H1 (cell line): ENCODE data around the gene NTN1. TPM values are rescaled to one million over a fixed set of nuclear protein-coding genes. Genes with fewer than 3 reads are reported as not detected.

Experiments used
- CTCF ChIA-PET: fragments of 300-600 bp; sonication (Branson Sonifier 250); formaldehyde crosslinking; loops from one replicate; lab custom pipeline; 2021; ENCODE audit not compliant: partially characterized antibody; lab: Charles Lee
- POLR2A ChIA-PET: fragments of 300-600 bp; sonication (Branson Sonifier 250); formaldehyde crosslinking; loops from one replicate; lab custom pipeline; 2021; ENCODE audit warnings: inconsistent platforms; ENCODE audit not compliant: partially characterized antibody; lab: Charles Lee
- DNase-seq, 2 experiments: peaks; one replicate each; pipeline versions ENCODE4 v3.0.0 to v3.0.0-alpha.2; 2010 to 2022; ENCODE audit warnings: low spot score in 2 of 2, low read depth in 1 of 2, mixed read lengths in 1 of 2
- FAIRE-seq: peaks from 2 replicates; lab custom pipeline; 2011; peaks lifted over from hg19 to GRCh38; lab: Jason Lieb, UNC
- H2AFZ ChIP-seq: 2 replicates; pipeline ENCODE4 v1.8.1; 2012; ENCODE audit warnings: low read length, inconsistent platforms
- H2AK5ac ChIP-seq: 2 replicates; pipeline ENCODE4 v1.6.1; 2013; ENCODE audit warnings: low read depth, low read length
- H2BK120ac ChIP-seq: replicated peaks from 2 replicates; pipeline ENCODE3; 2013; ENCODE audit warnings: low read depth, low read length, inconsistent platforms
- H2BK12ac ChIP-seq: 2 replicates; pipeline ENCODE4 v1.6.1; 2013; ENCODE audit warnings: low read depth, low read length
- H2BK15ac ChIP-seq: 2 replicates; pipeline ENCODE4 v1.6.1; 2013; ENCODE audit warnings: low read length
- H2BK20ac ChIP-seq: 2 replicates; pipeline ENCODE4 v1.6.1; 2013; ENCODE audit warnings: low read length
- H2BK5ac ChIP-seq: 2 replicates; pipeline ENCODE4 v1.6.1; 2013; ENCODE audit warnings: low read depth, low read length
- H3K14ac ChIP-seq: 2 replicates; pipeline ENCODE4 v1.6.1; 2013; ENCODE audit warnings: inconsistent platforms; ENCODE audit not compliant: insufficient read length
- H3K18ac ChIP-seq: 2 replicates; pipeline ENCODE4 v1.6.1; 2013; ENCODE audit warnings: low read length; ENCODE audit errors: extremely low read depth
- H3K23ac ChIP-seq: 2 replicates; pipeline ENCODE4 v1.6.1; 2013; ENCODE audit warnings: inconsistent platforms; ENCODE audit not compliant: insufficient read length
- H3K23me2 ChIP-seq: 2 replicates; pipeline ENCODE4 v1.6.1; 2013; ENCODE audit warnings: low read depth, low read length
- H3K27ac ChIP-seq: 2 replicates; pipeline ENCODE4 v1.6.1; 2011; ENCODE audit warnings: low read depth, low read length, inconsistent platforms
- H3K27me3 ChIP-seq, 4 experiments: replicated peaks in 1 of 4; 1 replicate in 1 of 4; 2 replicates in 3 of 4; pipeline versions ENCODE4 v1.6.1 to v1.8.1; 2011 to 2013; ENCODE audit warnings: low read length in 3 of 4, mild to moderate bottlenecking in 3 of 4, inconsistent platforms in 2 of 4, mixed read lengths in 2 of 4, moderate library complexity in 1 of 4; ENCODE audit not compliant: control insufficient read depth in 3 of 4, insufficient read depth in 3 of 4; ENCODE audit errors: extremely low read depth in 1 of 4
- H3K36me3 ChIP-seq, 4 experiments: 2 replicates each; pipeline versions ENCODE4 v1.6.1 to v1.8.1; 2011 to 2013; ENCODE audit warnings: mild to moderate bottlenecking in 4 of 4, low read length in 3 of 4, moderate library complexity in 2 of 4, control low read depth in 1 of 4, inconsistent platforms in 1 of 4; ENCODE audit not compliant: insufficient read depth in 4 of 4, control insufficient read depth in 2 of 4
- H3K4ac ChIP-seq: replicated peaks from 2 replicates; pipeline ENCODE3; 2013; ENCODE audit warnings: low read length, low read depth, mixed read lengths, inconsistent platforms; ENCODE audit not compliant: insufficient read length
- H3K4me1 ChIP-seq, 4 experiments: replicated peaks in 1 of 4; 1 replicate in 1 of 4; 2 replicates in 3 of 4; pipeline versions ENCODE4 v1.6.1 to v1.8.1; 2011 to 2013; ENCODE audit warnings: low read length in 3 of 4, inconsistent platforms in 2 of 4, mixed read lengths in 1 of 4; ENCODE audit not compliant: insufficient read depth in 4 of 4, control insufficient read depth in 3 of 4
- H3K4me2 ChIP-seq, 2 experiments: 2 replicates each; pipeline versions ENCODE4 v1.6.1 to v1.8.1; 2011 to 2013; ENCODE audit warnings: low read depth in 2 of 2, low read length in 2 of 2, control low read depth in 1 of 2, inconsistent platforms in 1 of 2, mild to moderate bottlenecking in 1 of 2; ENCODE audit not compliant: insufficient read depth in 1 of 2
- H3K4me3 ChIP-seq, 4 experiments: fragments of 200-600, 300-600 bp in 1 of 4; sonication (generic), shearing (Covaris generic), sonication (Bioruptor Twin) in 1 of 4; 2 replicates each; pipeline versions ENCODE4 v1.5.1 to v1.8.1; 2011 to 2016; ENCODE audit warnings: low read length in 4 of 4, low read depth in 3 of 4, control low read depth in 2 of 4, inconsistent platforms in 2 of 4, mild to moderate bottlenecking in 2 of 4, mixed read lengths in 1 of 4, moderate library complexity in 1 of 4; ENCODE audit not compliant: insufficient read depth in 2 of 4; ENCODE audit errors: extremely low read depth in 1 of 4
- H3K56ac ChIP-seq: replicated peaks from 2 replicates; pipeline ENCODE3; 2013; ENCODE audit warnings: low read depth, mild to moderate bottlenecking, mixed read lengths, low read length, inconsistent platforms; ENCODE audit not compliant: insufficient read length
- H3K79me1 ChIP-seq: 2 replicates; pipeline ENCODE4 v1.6.1; 2013; ENCODE audit warnings: low read depth, low read length, control low read depth
- H3K79me2 ChIP-seq, 2 experiments: 2 replicates each; pipeline versions ENCODE4 v1.6.1 to v1.8.1; 2012 to 2013; ENCODE audit warnings: low read length in 2 of 2, mild to moderate bottlenecking in 2 of 2, inconsistent platforms in 1 of 2; ENCODE audit not compliant: insufficient read depth in 2 of 2, control insufficient read depth in 1 of 2
- H3K9ac ChIP-seq, 4 experiments: replicated peaks in 1 of 4; 1 replicate in 1 of 4; 2 replicates in 3 of 4; pipeline versions ENCODE4 v1.6.1 to v1.8.1; 2011 to 2013; ENCODE audit warnings: low read depth in 3 of 4, low read length in 3 of 4, control low read depth in 2 of 4, mild to moderate bottlenecking in 2 of 4, moderate library complexity in 2 of 4, inconsistent platforms in 1 of 4; ENCODE audit errors: extremely low read depth in 1 of 4
- H3K9me3 ChIP-seq, 2 experiments: 2 replicates each; pipeline versions ENCODE4 v1.6.1 to v1.8.1; 2012 to 2013; ENCODE audit warnings: mild to moderate bottlenecking in 2 of 2, moderate library complexity in 2 of 2, control low read depth in 1 of 2, inconsistent platforms in 1 of 2, low read depth in 1 of 2, low read length in 1 of 2, mixed read lengths in 1 of 2; ENCODE audit not compliant: insufficient read depth in 2 of 2
- H4K20me1 ChIP-seq, 2 experiments: replicated peaks in 1 of 2; 2 replicates each; pipeline versions ENCODE3 to v1.8.1; 2011 to 2013; ENCODE audit warnings: inconsistent platforms in 2 of 2, low read length in 2 of 2, mild to moderate bottlenecking in 1 of 2; ENCODE audit not compliant: insufficient read depth in 2 of 2, control insufficient read depth in 1 of 2
- H4K5ac ChIP-seq: 2 replicates; pipeline ENCODE4 v1.6.1; 2013; ENCODE audit warnings: low read length, low read depth, mixed read lengths, inconsistent platforms; ENCODE audit not compliant: insufficient read length
- H4K8ac ChIP-seq: 2 replicates; pipeline ENCODE4 v1.8.0; 2013; ENCODE audit warnings: mild to moderate bottlenecking, moderate library complexity, low read length, inconsistent platforms; ENCODE audit not compliant: insufficient read depth; ENCODE audit errors: extremely low read depth
- H4K91ac ChIP-seq: replicated peaks from 2 replicates; pipeline ENCODE3; 2013; ENCODE audit warnings: low read length, mixed read lengths, inconsistent platforms; ENCODE audit not compliant: insufficient read length
- POLR2A ChIP-seq, 2 experiments: IDR thresholded peaks; 1 replicate in 1 of 2; 2 replicates in 1 of 2; pipeline ENCODE4 v1.6.1; 2011; ENCODE audit warnings: low read depth in 2 of 2, low read length in 2 of 2, mild to moderate bottlenecking in 2 of 2; ENCODE audit errors: control extremely low read depth in 1 of 2
- SIX5 ChIP-seq: IDR thresholded peaks from 2 replicates; pipeline ENCODE4 v1.6.1; 2011; ENCODE audit warnings: mild to moderate bottlenecking, low read depth, low read length
- USF2 ChIP-seq: IDR thresholded peaks from 2 replicates; pipeline ENCODE4 v1.6.1; 2011; ENCODE audit warnings: low read length, improper control_type of control experiment
- WGBS, 2 experiments: shearing (Covaris generic) in 1 of 2; methylation state at CpG; one replicate each; pipeline versions ENCODE4 v1.1.6 to v1.1.7; 2013 to 2015; ENCODE audit warnings: low lambda C conversion rate in 2 of 2, mixed read lengths in 2 of 2, inconsistent platforms in 1 of 2, low coverage in 1 of 2, missing lambda C conversion rate in 1 of 2; ENCODE audit not compliant: insufficient replicate concordance in 2 of 2, insufficient coverage in 1 of 2, insufficient read length in 1 of 2; ENCODE audit errors: extremely low coverage in 1 of 2, missing lambda C conversion rate in 1 of 2; 5-methylcytosine and 5-hydroxymethylcytosine counted together
- polyA plus RNA-seq, 7 experiments: library from polyadenylated mRNA; depleted of rRNA in 3 of 7; stranded (reverse) in 5 of 7; unstranded in 2 of 7; fragments of >200 nt in 5 of 7; fragments of 200-250 nt in 2 of 7; gene quantifications; 1 replicate in 5 of 7; 2 replicates in 1 of 7; 4 replicates in 1 of 7; pipeline versions ENCODE4 v1.2.1 to v1.2.3, GENCODE V29; 2011 to 2013; ENCODE audit warnings: missing spikeins in 2 of 7, mixed read lengths in 2 of 7
- total RNA-seq: library from RNA; stranded (reverse); fragmentation: NEBNext Ultra II Directional; extraction: Animal tissue kit (Norgen Biotek cat#: 25700); gene quantifications from 2 replicates; pipeline ENCODE4 v1.2.1, GENCODE V29; 2021

Gene NTN1
- total and polyA plus RNA-seq, 2 of the 8 experiments (the other 6 are each of a cell fraction or from before 2014, with no cell fraction given) = 2.0 to 2.3 TPM

GRCh38 chr17:9199571-9200551 lies 178.6 kb downstream of the NTN1 start:
- ChIA-PET CTCF (interaction anchor here (0.6 to 1.6 kb wide), 9 partner anchors 8 to 202 kb away, joined by 3 to 5 read pairs (median 3); no protein-coding TSS in a partner anchor), POLR2A (no interaction called here)
- Histone ChIP-seq H4K5ac (no peak overlapping the region), H3K79me1 (no peaks in the 10 kb centered on the region), H3K4me1 (peaks cover 5 to 13% (median 11%) of the 10 kb centered on the region in 4 experiments), H3K36me3 (no peaks in the 10 kb centered on the region), H3K9ac (no peak overlapping the region), H2BK120ac (no peak overlapping the region), H3K4ac (no peak overlapping the region), H3K56ac (no peak overlapping the region), H2BK12ac (no peak overlapping the region), H3K4me3 (no peak overlapping the region), H2BK15ac (no peak overlapping the region), H4K91ac (no peak overlapping the region), H3K27ac (no peak overlapping the region), H3K79me2 (no peaks in the 10 kb centered on the region), H2AK5ac (no peak overlapping the region), H4K20me1 (no peaks in the 10 kb centered on the region), H3K23ac (no peak overlapping the region), H3K14ac (no peak overlapping the region), H3K27me3 (no peaks in the 10 kb centered on the region; a peak in 1 of 7 replicates), H3K18ac (no peak overlapping the region), H2BK5ac (no peak overlapping the region), H4K8ac (no peak overlapping the region), H3K4me2 (no peak overlapping the region), H2BK20ac (no peak overlapping the region), H2AFZ (no peak overlapping the region), H3K9me3 (0 out of 4 replicates have a peak, but pooled peaks cover 0 to 3% of the 10 kb centered on the region in 2 experiments), H3K23me2 (no peaks in the 10 kb centered on the region)
- FAIRE-seq = peak; percentile 39
- TF ChIP-seq POLR2A (IDR thresholded peaks at IDR 0.05; ENCODE audit: control extremely low read depth in 1 of 2, low read depth in 2 of 2, low read length in 2 of 2) (no peak), SIX5 (peak; percentile 48), USF2 (peak; percentile 83)
- WGBS, 2 experiments = 83% methylated on average over 16 of the region's 16 CpGs; no CpG with 5 or more reads in 1 of the 2 experiments
- no peak for DNase-seq
